Tibial nerve (tissue), 4 donors: ENCODE data around the gene KRTAP4-12. TPM values are rescaled to one million over a fixed set of nuclear protein-coding genes. Genes with fewer than 3 reads are reported as not detected.
"Not testable (repeated sequence)": the region's sequence is repeated elsewhere in the genome, so short reads cannot be mapped to it uniquely, and the experiment has no call there.

Experiments
- DNase-seq, 2 donors: peaks; one replicate each; pipeline ENCODE4 v3.0.0-alpha.2; 2019; ENCODE audit warnings: low spot score in 2 of 2
- H3K27ac ChIP-seq, 4 donors: fragments of 200-600 bp; sonication (generic) in 3 of 4; one replicate each; pipeline ENCODE4 v1.5.1; 2017 to 2019; ENCODE audit warnings: mild to moderate bottlenecking in 1 of 4
- H3K27me3 ChIP-seq, 2 donors: fragments of 200-600 bp; sonication (generic) in 1 of 2; one replicate each; pipeline versions ENCODE4 v1.5.1 to v1.6.0; 2017 to 2019
- H3K36me3 ChIP-seq, 3 donors: fragments of 200-600 bp; sonication (generic); one replicate each; pipeline ENCODE4 v1.5.1; 2018 to 2019
- H3K4me1 ChIP-seq, 4 donors: fragments of 200-600 bp; sonication (generic) in 3 of 4; one replicate each; pipeline ENCODE4 v1.5.1; 2017 to 2019
- H3K4me3 ChIP-seq, 4 donors: fragments of 200-600 bp; sonication (generic) in 3 of 4; one replicate each; pipeline ENCODE4 v1.5.1; 2017 to 2019; ENCODE audit warnings: mild to moderate bottlenecking in 1 of 4, moderate library complexity in 1 of 4
- H3K9me3 ChIP-seq, 4 donors: fragments of 200-600 bp; sonication (generic) in 3 of 4; one replicate each; pipeline ENCODE4 v1.5.1; 2017 to 2019
- CTCF ChIP-seq, 5 experiments: fragments of 200-600 bp in 3 of 5; fragments of 450-650 bp in 2 of 5; sonication (generic) in 3 of 5; IDR thresholded peaks; one replicate each; pipeline ENCODE4 v1.5.1; 2016 to 2019; ENCODE audit warnings: antibody characterized with exemption in 5 of 5, mild to moderate bottlenecking in 3 of 5, moderate library complexity in 2 of 5
- EP300 ChIP-seq, 2 donors: sonication (generic); formaldehyde crosslinking; IDR thresholded peaks; one replicate each; pipeline ENCODE4 v1.6.1; 2017; ENCODE audit warnings: antibody characterized with exemption in 2 of 2, mild to moderate bottlenecking in 1 of 2
- POLR2A ChIP-seq, 2 donors: fragments of 450-650 bp; IDR thresholded peaks; one replicate each; pipeline ENCODE4 v1.6.1; 2017; ENCODE audit warnings: antibody characterized with exemption in 2 of 2, mild to moderate bottlenecking in 2 of 2, moderate library complexity in 2 of 2
- WGBS, 2 donors: methylation state at CpG; one replicate each; pipeline ENCODE4 v1.1.5; 2018; 5-methylcytosine and 5-hydroxymethylcytosine counted together
- total RNA-seq, 4 donors: library from RNA; depleted of rRNA; stranded (reverse); fragments of >200 nt; gene quantifications; one replicate each; pipeline ENCODE4 v1.1.0, GENCODE V29; 2016

KRTAP4-12 gene
- total RNA-seq, 4 donors from 2014 or later: not detected

- Histone ChIP-seq H3K4me3 (no peak within 1 kb of the TSS), H3K27ac (no peak within 1 kb of the TSS), H3K4me1 (no peaks in the 10 kb centered on the region), H3K27me3 (no peaks in the 10 kb centered on the region), H3K36me3 (no peaks in the 10 kb centered on the region), H3K9me3 (no peaks in the 10 kb centered on the region)
- DNase-seq: no peak
- TF ChIP-seq POLR2A (IDR thresholded peaks at IDR 0.05): no peak
- no peak for TF ChIP-seq EP300 (IDR thresholded peaks at IDR 0.05)
- 42 to 53% methylated on average over 9 of the region's 10 CpGs for WGBS, 2 donors
Observed at GRCh38 chr17:41101586-41102259, 22.3 kb downstream of the KRTAP4-12 start, which contains the start of gene KRTAP4-16. Gene KRTAP4-16 (minus strand): TSS chr17:41102209. CDS start chr17:41102209, 0 bp downstream.

GRCh38 chr17:41099682-41100480, 24.1 kb downstream of the KRTAP4-12 start:
- not testable (repeated sequence) for H3K4me1 ChIP-seq, DNase-seq, H3K9me3 ChIP-seq, H3K27ac ChIP-seq, H3K36me3 ChIP-seq, H3K27me3 ChIP-seq, H3K4me3 ChIP-seq
- 58 to 65% methylated on average over 7 of the region's 7 CpGs for WGBS, 2 donors

- 87% methylated on average over 6 of the region's 6 CpGs for WGBS, 2 donors
- TF ChIP-seq POLR2A (IDR thresholded peaks at IDR 0.05): no peak
- TF ChIP-seq CTCF (IDR thresholded peaks at IDR 0.05): no peak
- TF ChIP-seq EP300 (IDR thresholded peaks at IDR 0.05): no peak
- H3K27ac ChIP-seq: no peak overlapping the region
Observed at GRCh38 chr17:41098481-41098880, 25.5 kb downstream of the KRTAP4-12 start.

GRCh38 chr17:41098042-41098441, 25.9 kb downstream of the KRTAP4-12 start, which contains the start of gene KRTAP4-8:
Gene KRTAP4-8 (minus strand): TSS chr17:41098142. CDS start chr17:41098084, 58 bp downstream.
- TF ChIP-seq EP300 (IDR thresholded peaks at IDR 0.05): no peak
- TF ChIP-seq CTCF (IDR thresholded peaks at IDR 0.05): no peak
- no peak for TF ChIP-seq POLR2A (IDR thresholded peaks at IDR 0.05)
- Histone ChIP-seq H3K36me3 (no peaks in the 10 kb centered on the region), H3K4me1 (no peaks in the 10 kb centered on the region), H3K27ac (no peak within 1 kb of the TSS), H3K4me3 (no peak within 1 kb of the TSS), H3K9me3 (no peaks in the 10 kb centered on the region), H3K27me3 (no peaks in the 10 kb centered on the region)
- WGBS, 2 donors: 62 to 73% methylated on average over 4 of the region's 4 CpGs
- DNase-seq: no peak

More at GRCh38 chr17:41098481-41098880, 25.5 kb downstream of the KRTAP4-12 start:
- Histone ChIP-seq H3K9me3 (no peaks in the 10 kb centered on the region), H3K27me3 (no peaks in the 10 kb centered on the region), H3K4me3 (no peak overlapping the region), H3K4me1 (no peaks in the 10 kb centered on the region), H3K36me3 (no peaks in the 10 kb centered on the region)
- DNase-seq: no peak

- no peak overlapping the region for H3K4me3 ChIP-seq
- no peaks in the 10 kb centered on the region for H3K9me3 ChIP-seq
- TF ChIP-seq CTCF (IDR thresholded peaks at IDR 0.05) (no peak), POLR2A (IDR thresholded peaks at IDR 0.05) (no peak), EP300 (IDR thresholded peaks at IDR 0.05) (no peak)
- no peaks in the 10 kb centered on the region for H3K27me3 ChIP-seq
- H3K4me1 ChIP-seq: no peaks in the 10 kb centered on the region
- DNase-seq: no peak
- H3K27ac ChIP-seq: no peak overlapping the region
- H3K36me3 ChIP-seq: no peaks in the 10 kb centered on the region
- WGBS, 2 donors: 62 to 65% methylated on average over 7 of the region's 7 CpGs
Observed at GRCh38 chr17:41096055-41096454, 27.9 kb downstream of the KRTAP4-12 start.

GRCh38 chr17:41088760-41089352, 35.1 kb downstream of the KRTAP4-12 start:
- H3K27me3 ChIP-seq, DNase-seq, H3K27ac ChIP-seq, H3K36me3 ChIP-seq, H3K9me3 ChIP-seq, H3K4me1 ChIP-seq, H3K4me3 ChIP-seq: not testable (repeated sequence)
- 60 to 78% methylated on average over 4 of the region's 4 CpGs for WGBS, 2 donors

GRCh38 chr17:41084100-41084856, 39.7 kb downstream of the KRTAP4-12 start, which contains the start of gene KRTAP4-7:
Gene KRTAP4-7 (plus strand): TSS chr17:41084150. CDS start chr17:41084207, 57 bp downstream.
- H3K4me3 ChIP-seq, H3K4me1 ChIP-seq, H3K9me3 ChIP-seq, H3K36me3 ChIP-seq, H3K27ac ChIP-seq, H3K27me3 ChIP-seq, DNase-seq: not testable (repeated sequence)
- 70 to 82% methylated on average over 5 to 9 of the region's 14 CpGs for WGBS, 2 donors

GRCh38 chr17:41083427-41083826, 40.6 kb downstream of the KRTAP4-12 start:
- H3K27me3 ChIP-seq, DNase-seq, H3K4me1 ChIP-seq, H3K36me3 ChIP-seq, H3K27ac ChIP-seq, H3K4me3 ChIP-seq, H3K9me3 ChIP-seq: not testable (repeated sequence)
- 72 to 75% methylated on average over 2 of the region's 2 CpGs for WGBS, 2 donors
